ENCODE results near the gene FADS2.

DNA sequence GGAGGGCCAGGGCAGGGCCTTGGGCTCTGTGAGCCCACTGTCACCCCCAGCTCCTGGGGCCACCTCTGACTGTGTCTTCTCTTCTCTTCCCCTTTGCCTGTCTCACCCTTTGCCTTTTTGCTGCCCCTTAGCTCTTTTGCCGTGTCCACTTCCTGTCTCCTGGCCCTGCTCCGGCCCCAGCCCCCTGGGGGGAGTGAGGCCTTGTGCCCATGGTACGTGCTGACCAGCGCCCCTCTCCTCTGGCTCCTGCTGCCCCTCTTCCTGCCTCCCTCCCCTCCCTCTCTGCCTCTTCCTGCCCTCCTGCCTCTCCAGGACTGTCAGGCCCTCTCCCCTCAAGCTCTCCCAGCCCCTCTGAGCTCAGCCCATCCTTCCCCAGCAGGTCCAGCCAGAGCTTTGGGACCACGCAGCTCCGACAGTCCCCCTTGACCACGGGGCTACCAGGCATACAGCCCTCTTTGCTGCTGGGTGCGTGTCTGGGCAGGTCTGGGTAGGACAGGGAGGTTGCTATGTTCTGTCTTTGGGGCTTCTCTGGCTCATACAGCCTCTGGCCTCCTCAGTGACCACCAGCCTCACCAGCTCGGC lies 47.4 kb upstream of the FADS2 start:
- TF ChIP-seq GATA2 (IDR thresholded peaks at IDR 0.05; ENCODE audit: low read depth, low read length) (no peak), GATA3 (IDR thresholded peaks at IDR 0.05; ENCODE audit: low read depth, low read length) (no peak)
